Measurements from ENCODE around the gene CFDP1. TPM values are rescaled to one million over a fixed set of nuclear protein-coding genes. Genes with fewer than 3 reads are reported as not detected.
A peak's percentile ranks its signal among the peaks of the same experiment; 100 is the strongest.

CFDP1 gene
- total and polyA plus RNA-seq, 2 of the 13 experiments (the other 11 are each of a cell fraction or from before 2014, with no cell fraction given) = 78.6 to 153 TPM

DNA sequence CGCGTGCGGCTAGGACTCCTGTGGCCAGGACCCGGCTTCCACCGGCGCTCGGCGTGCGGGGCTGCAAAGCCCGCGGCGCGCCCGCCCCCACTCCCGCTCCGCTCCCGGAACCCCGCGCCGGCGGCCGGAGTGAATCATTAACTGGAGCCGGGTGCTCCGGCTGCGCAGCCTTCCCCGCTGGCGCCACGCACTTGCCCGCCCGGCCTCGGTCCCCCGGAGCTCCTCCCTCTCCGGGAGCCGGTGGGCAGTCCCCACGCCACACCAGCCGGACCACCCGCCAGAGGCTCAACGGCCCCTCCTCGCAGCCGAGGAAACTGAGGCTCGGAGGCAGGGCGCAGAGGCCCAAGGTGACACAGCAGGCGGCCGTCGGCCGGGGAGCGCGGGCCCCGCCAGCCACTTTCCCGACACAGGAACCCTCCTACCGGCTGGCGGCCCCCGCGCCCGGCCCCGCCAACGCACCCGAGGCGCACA, 182.5 kb downstream of the CFDP1 start (continued):
- TF ChIP-seq RXRB (CRISPR knock-in tag; IDR thresholded peaks at IDR 0.05; ENCODE audit: borderline replicate concordance) (0 out of 2 replicates have a peak, but pooled peaks have one; percentile 7), SMAD1 (CRISPR knock-in tag; IDR thresholded peaks at IDR 0.05; ENCODE audit: borderline replicate concordance, low read depth) (no peak), ZNF746 (CRISPR knock-in tag; IDR thresholded peaks at IDR 0.05) (0 out of 2 replicates have a peak, but pooled peaks have one; percentile 2), RFXANK (CRISPR knock-in tag; IDR thresholded peaks at IDR 0.05) (no peak; the same call in 1 of the 2 replicates), ZNF83 (CRISPR knock-in tag; IDR thresholded peaks at IDR 0.05; ENCODE audit: borderline replicate concordance) (no peak), SALL1 (CRISPR knock-in tag; IDR thresholded peaks at IDR 0.05) (peak; percentile 52), HNRNPK (IDR thresholded peaks at IDR 0.05; ENCODE audit: low read depth, low read length, poor library complexity, severe bottlenecking) (peak; percentile 42), ZNF549 (CRISPR knock-in tag; IDR thresholded peaks at IDR 0.05) (no peak), ZNF224 (CRISPR knock-in tag; IDR thresholded peaks at IDR 0.05) (peak; percentile 36; the same call in 1 of the 2 replicates), NRL (CRISPR knock-in tag; IDR thresholded peaks at IDR 0.05; ENCODE audit: borderline replicate concordance) (peak; percentile 61; the same call in 1 of the 2 replicates), TARDBP (CRISPR knock-in tag; IDR thresholded peaks at IDR 0.05) (peak; percentile 63; the same call in 1 of the 2 replicates), ZBTB2 (CRISPR knock-in tag; IDR thresholded peaks at IDR 0.05; ENCODE audit: low read depth) (no peak), ZNF720 (CRISPR knock-in tag; IDR thresholded peaks at IDR 0.05) (no peak), CC2D1A (CRISPR knock-in tag; IDR thresholded peaks at IDR 0.05) (no peak), BRCA1 (CRISPR knock-in tag; IDR thresholded peaks at IDR 0.05) (no peak), ATF7-NPFF (CRISPR knock-in tag; IDR thresholded peaks at IDR 0.05; ENCODE audit: low read depth) (no peak; the same call in 1 of the 2 replicates), SOX13 (IDR thresholded peaks at IDR 0.05) (no peak), SOX13 (CRISPR knock-in tag; conservative IDR thresholded peaks at IDR 0.05 in 1 of 2, IDR thresholded peaks at IDR 0.05 in 1 of 2) (peak; percentile 30 to 65; a peak in 1 of 4 replicates)
- TF ChIP-seq, protein P1, sequence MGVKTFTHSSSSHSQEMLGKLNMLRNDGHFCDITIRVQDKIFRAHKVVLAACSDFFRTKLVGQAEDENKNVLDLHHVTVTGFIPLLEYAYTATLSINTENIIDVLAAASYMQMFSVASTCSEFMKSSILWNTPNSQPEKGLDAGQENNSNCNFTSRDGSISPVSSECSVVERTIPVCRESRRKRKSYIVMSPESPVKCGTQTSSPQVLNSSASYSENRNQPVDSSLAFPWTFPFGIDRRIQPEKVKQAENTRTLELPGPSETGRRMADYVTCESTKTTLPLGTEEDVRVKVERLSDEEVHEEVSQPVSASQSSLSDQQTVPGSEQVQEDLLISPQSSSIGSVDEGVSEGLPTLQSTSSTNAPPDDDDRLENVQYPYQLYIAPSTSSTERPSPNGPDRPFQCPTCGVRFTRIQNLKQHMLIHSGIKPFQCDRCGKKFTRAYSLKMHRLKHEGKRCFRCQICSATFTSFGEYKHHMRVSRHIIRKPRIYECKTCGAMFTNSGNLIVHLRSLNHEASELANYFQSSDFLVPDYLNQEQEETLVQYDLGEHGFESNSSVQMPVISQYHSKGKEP (CRISPR knock-in tag; IDR thresholded peaks at IDR 0.05) = no peak
- TF ChIP-seq, protein P2, sequence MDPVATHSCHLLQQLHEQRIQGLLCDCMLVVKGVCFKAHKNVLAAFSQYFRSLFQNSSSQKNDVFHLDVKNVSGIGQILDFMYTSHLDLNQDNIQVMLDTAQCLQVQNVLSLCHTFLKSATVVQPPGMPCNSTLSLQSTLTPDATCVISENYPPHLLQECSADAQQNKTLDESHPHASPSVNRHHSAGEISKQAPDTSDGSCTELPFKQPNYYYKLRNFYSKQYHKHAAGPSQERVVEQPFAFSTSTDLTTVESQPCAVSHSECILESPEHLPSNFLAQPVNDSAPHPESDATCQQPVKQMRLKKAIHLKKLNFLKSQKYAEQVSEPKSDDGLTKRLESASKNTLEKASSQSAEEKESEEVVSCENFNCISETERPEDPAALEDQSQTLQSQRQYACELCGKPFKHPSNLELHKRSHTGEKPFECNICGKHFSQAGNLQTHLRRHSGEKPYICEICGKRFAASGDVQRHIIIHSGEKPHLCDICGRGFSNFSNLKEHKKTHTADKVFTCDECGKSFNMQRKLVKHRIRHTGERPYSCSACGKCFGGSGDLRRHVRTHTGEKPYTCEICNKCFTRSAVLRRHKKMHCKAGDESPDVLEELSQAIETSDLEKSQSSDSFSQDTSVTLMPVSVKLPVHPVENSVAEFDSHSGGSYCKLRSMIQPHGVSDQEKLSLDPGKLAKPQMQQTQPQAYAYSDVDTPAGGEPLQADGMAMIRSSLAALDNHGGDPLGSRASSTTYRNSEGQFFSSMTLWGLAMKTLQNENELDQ (CRISPR knock-in tag; IDR thresholded peaks at IDR 0.05; ENCODE audit: borderline replicate concordance) = no peak
- TF ChIP-seq, protein P3, sequence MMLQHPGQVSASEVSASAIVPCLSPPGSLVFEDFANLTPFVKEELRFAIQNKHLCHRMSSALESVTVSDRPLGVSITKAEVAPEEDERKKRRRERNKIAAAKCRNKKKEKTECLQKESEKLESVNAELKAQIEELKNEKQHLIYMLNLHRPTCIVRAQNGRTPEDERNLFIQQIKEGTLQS (CRISPR knock-in tag; IDR thresholded peaks at IDR 0.05) = no peak; the same call in 1 of the 2 replicates
- TF ChIP-seq, protein P4, sequence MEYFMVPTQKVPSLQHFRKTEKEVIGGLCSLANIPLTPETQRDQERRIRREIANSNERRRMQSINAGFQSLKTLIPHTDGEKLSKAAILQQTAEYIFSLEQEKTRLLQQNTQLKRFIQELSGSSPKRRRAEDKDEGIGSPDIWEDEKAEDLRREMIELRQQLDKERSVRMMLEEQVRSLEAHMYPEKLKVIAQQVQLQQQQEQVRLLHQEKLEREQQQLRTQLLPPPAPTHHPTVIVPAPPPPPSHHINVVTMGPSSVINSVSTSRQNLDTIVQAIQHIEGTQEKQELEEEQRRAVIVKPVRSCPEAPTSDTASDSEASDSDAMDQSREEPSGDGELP (IDR thresholded peaks at IDR 0.05; ENCODE audit: borderline replicate concordance, low read depth) = peak; percentile 13; the same call in 1 of the 2 replicates

Measured in HepG2 (cell line).